LHCN-M2 (cell line): ENCODE measurements around the gene CAVIN2. TPM values are rescaled to one million over a fixed set of nuclear protein-coding genes. Genes with fewer than 3 reads are reported as not detected.

ENCODE experiments used
- DNase-seq: peaks from one replicate; pipeline ENCODE4 v3.0.0-alpha.2; 2012; ENCODE audit warnings: low read depth
- total RNA-seq: library from RNA; depleted of rRNA; stranded (reverse); fragments of >200 nt; gene quantifications from 2 replicates; pipeline ENCODE4 v1.2.3, GENCODE V29; 2014

Gene CAVIN2
- total RNA-seq, 1 experiment from 2014 or later, result 506 TPM

DNA sequence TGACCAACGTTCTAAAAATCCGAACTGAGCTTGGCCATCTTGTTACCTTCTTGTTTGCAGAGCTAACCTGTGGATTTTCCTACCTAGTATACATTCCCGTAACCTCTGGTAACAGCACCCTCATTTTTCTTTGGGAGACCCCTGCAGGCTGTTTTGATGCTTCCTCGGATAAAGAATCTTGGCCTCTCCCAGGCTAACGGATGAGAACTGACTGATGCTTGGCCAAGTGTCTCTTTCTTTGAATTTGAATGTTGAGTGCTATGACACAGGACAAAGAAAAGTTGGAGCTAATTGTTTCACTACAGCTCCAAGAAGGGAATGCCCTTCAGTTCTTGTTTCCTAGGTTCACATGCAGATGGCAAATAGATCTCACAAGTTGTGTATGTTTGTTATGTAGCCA is 19.3 kb upstream of the CAVIN2 start:
- no peak for DNase-seq

- no peak for DNase-seq
Measured at GRCh38 chr2:191864628-191865374, 17.9 kb upstream of the CAVIN2 start.

DNA sequence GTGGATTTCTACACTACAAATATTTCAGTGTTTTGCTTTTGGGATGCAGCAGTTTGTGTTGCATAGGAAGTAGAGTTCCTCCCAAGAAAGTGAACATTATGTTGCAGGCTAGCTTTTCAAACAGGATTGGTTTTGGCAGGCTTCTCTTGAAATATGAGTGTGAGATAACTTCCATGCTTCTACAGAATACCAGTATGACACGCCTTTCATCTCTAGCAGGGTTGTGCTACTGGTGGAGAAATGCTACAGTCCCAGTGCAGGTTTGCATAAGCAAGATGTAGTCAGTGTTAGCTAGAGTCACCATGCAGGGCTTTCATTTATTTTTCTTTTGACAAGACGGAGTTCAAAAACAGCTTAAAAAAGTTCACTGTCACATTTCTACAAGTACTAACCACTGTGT is 17.1 kb upstream of the CAVIN2 start:
- DNase-seq, result no peak

DNA sequence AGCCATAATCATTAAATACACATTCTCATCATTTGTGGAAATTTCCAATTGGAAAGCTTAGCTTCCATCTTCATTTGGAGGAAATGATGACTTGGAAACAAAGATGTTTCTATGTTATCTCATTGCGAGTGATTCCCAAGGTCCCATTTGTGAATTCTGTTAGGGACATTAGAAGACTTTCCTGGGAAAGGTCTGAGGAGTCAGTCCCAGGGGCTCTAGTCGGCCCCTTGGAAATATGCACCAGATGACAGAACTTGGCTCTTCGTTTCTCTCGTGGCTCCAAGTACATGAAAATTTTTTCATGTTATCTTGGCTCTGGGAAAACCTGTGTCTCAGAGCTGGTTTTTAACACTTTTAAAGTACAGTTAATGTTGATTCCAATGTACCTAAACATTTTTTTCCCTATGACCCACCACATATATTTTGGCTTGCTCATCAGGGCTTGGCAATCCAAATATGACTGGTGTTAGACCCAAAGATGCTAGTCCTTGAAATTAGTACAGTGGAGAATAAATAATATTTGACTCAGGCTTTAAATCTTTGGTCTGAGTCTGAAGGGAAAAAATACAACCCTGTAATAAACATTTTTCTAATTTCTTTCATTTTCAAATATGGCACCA is 15.4 kb upstream of the CAVIN2 start:
- peak; percentile 72 for DNase-seq

DNA sequence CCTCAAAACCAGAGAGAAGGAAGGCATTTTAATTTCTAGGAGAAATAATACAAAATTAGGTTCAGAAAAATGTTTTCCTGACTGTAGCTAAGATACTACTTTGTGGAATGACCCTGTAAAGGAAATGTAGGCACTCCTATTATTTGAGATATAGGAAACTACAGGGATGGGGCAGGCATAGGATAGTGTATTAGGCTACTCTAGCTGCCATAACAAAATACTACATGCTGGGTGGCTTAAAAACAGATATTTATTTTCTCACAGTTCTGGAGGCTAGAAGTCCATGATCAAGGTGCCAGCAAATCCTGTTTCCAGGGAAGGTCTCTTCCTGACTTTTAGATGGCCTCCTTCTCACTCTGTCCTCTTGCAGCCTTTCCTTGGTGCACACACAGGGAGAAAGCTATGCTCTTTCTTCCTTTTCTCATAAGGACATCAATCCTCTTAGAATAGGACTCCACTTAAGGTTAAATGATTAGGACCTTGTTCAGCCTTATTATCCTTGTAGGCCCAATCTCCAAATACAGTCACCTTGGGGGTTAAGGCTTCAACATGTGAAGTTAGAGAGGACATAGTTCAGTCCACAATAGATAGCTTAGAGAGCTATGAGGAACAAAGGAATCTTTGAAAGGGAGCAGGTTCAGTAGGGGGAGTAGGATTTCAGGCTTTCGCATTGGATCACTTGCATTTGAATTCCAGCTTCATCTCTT is 14.0 kb upstream of the CAVIN2 start:
- no peak for DNase-seq

DNA sequence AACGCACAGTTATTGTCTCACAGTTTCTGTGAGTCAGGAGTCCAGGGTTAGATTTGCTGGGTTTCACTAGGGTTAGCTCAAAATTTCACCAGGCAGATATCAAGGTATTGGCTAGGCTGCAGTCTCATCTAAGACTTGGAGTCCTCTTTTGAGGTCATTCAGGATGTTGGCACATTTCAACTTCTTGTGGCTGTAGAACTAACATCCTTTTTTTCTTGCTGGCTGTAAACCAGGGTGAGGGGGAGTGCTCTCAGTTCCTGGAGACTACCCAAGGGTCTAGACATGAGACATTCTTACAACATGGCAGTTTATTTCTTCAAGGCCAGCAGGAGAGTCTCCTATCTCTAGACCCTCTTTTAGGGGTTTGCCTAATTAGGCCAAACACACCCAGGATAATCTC is 12.8 kb upstream of the CAVIN2 start:
- no peak for DNase-seq

DNA sequence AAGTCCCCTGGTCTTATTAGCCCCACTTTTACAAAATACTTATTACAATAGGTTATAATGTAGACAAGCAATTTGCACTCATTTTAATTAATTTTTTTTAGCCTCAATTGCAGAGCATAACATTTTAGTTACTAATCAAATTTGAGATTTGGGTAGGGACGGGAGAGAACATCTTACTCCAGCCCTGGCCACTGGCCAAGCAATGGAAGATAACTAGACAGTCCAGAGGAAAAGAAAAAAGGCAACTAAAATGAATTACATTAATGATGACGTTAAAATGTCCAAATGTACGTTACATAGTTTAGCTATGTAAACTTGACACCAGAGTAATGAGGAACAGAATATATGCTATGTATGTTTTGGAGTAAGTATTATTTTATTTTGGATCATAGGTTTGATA is 11.0 kb upstream of the CAVIN2 start:
- DNase-seq, result no peak

DNA sequence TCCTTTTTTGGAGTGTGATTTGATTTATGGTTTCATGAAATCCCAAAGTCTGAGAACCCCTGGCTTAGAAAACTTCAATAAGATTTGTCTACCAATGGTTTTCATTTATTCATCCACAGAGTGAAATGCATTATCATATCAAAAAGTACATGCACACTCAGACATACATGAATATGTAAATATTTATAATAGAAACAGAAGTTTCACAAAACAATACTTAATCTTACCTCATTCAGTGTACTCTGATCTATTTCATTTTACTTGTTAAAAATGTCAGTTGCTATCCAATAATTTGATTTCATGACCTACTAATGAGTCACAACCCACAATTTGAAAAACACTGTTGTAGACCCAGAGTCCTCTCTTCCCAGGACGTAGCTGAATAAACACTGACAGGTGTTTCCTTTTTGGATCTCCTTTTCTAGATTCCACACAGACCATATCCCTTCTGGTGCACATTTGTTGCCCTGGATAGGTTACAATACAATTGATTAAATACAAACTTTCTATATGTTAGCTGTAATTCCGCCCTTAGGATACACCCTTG is 10.4 kb upstream of the CAVIN2 start:
- DNase-seq, result peak; percentile 93

GRCh38 chr2:191856111-191856876 is 9.4 kb upstream of the CAVIN2 start:
- DNase-seq, result no peak

DNA sequence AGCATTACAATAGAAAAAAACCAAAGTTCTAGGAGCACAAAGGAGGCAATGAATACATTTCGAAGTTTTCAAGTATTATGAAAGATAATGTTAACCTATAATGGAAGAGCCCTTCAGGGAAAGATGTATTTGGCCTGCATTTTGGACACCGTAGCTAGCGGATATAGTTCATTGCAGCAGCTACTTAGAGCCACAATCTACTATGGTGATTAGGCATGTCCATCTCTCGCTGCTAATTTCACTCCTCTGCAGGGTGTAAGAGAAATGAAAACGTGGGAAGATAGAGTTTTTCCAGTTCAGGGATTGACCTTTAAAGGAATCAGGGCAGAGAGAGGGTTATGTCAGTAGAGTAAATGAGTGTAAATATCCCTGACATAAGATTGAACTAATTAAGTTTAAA is 8.5 kb upstream of the CAVIN2 start:
- DNase-seq, result no peak

DNA sequence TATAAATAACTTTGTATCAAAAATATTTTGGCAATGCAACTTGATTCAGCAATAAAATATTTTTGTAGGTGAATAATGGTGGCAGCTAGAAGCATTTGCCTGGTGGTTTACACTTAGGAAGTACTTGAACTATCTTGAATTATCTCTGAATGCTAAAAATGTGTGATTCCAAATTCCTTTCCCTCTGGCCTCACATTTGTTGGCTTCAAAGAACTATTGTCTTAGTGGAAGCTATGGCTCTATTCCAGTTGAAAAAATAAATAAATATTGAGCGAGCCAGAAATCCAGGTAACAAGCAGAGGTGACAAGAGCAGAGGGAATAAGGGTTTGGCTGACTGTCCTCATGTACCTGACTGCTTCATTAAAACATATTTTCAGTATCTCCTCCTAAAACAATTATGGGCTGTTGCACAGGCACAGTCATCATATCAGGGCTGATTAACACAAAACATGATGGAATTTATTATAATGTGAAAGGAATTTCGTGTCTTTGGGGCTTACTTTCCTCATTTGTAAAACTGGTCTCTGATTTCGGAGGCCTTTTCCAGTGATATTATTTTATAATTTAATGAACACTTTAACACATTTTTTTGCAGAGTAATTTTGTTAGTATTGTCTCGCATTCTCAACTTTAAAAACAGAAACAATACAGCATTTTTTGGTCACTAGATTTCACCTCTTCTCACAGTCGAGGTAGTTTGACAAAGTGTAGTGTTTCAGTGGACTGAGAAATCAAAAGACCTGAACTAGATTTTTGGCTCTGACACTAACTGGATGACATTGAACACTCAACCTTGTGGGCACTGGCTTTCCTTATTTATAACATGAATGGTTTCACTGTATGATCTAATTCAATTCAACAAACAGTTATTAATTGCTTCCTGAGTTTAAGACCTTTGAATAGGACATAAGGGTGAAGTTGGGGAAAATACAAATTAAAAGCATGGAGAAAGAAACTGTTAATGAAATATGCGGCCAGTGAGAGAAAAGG is 7.8 kb upstream of the CAVIN2 start:
- no peak for DNase-seq

DNA sequence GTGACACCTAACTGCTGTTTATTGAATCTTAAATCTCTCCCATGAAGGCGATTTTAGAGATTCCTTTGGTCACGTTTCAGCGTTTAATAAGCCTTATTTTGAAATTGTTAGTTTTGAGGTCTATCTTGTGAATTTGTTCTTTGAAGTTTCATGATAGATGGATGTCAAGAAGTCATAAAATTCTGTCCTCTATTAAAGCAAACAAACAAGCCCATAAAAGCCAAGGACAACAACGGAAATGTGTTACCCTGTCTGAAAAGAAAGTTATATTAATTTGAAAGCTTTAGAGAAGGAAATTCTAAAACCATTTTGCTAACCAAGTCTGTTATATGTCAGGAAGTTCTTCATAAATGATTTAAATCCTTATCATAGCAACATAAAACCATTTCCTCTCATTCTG is 7.0 kb upstream of the CAVIN2 start:
- DNase-seq, result no peak

DNA sequence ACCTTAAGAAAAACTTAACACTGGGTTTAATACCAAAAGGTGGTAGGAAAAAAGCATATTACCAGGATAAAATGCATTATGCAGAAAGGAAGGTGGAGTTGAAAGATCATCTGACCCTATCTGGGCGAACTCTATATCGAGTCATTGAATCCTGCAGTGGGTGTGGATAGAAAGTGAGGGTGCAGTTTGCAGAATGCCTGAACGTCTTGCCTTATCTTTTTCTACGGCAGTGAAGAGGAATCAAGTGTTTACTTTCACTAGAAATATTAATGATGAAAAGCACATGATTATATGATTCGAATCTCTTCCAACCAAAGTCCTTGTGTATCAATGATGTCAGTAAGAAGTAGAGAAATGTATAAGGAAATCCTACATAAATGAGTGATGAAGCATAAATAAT is 4.3 kb upstream of the CAVIN2 start:
- DNase-seq, result no peak

- peak; percentile 57 for DNase-seq
Measured at GRCh38 chr2:191848771-191849767, 2.2 kb upstream of the CAVIN2 start.

- DNase-seq, result peak; percentile 49
Measured at GRCh38 chr2:191847764-191848163, 876 bp upstream of the CAVIN2 start.

GRCh38 chr2:191845876-191846514 is 893 bp downstream of the CAVIN2 start:
- no peak for DNase-seq

- peak; percentile 71 for DNase-seq
Measured at GRCh38 chr2:191845248-191845715, 1.6 kb downstream of the CAVIN2 start.

GRCh38 chr2:191844706-191845105 is 2.2 kb downstream of the CAVIN2 start:
- peak; percentile 30 for DNase-seq

- peak; percentile 36 for DNase-seq
Measured at GRCh38 chr2:191840921-191841320, 6.0 kb downstream of the CAVIN2 start.
